ENCODE data around the gene SERPING1. TPM values are rescaled to one million over a fixed set of nuclear protein-coding genes. Genes with fewer than 3 reads are reported as not detected.

Gene SERPING1
- 4.7 and 10.8 TPM in 2 replicates for total RNA-seq

GRCh38 chr11:57597461-57597915 lies at the start of gene SERPING1:
Gene SERPING1 (plus strand): TSS chr11:57597685. CDS start chr11:57598271, 586 bp downstream.

DNA sequence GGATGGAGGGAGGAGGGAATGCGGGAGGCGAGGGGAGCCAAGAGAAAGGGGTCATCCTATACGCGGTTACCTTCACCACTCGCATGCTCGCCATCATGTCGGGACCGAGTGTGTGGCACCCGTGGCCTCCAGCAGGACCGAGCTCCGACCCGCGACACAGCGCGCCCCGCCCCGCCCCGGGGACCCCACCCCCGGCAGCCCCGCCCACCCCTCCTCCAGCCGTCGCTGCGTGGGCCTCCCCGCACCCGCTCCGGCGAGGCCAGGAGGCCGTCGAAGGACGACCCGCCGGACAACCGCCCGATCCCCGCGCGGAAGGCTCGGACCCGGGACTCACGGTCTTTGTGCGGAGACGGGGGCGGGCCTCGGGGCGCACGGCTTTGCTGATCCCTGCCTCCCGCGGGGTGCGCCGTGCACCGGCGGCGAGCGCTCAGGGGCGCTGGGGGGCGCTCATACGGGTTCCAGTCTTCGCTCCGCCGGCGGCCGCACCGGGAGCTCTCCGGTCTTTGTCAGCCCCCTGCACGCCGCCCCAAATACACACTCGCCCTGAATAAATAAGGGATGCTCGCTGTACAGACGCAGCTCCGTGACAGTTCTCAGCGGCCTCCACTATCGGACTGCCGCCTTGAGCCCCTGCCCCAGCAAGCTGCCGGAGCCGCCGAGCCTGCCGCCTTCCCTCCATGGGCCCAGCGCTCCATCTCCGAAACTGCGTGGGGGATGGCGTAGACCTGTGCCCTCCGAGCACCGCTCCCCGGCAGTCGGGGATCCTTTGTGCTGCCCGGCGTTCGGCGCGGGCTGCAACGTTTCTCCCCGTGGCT lies 29.8 kb upstream of the SERPING1 start, which contains the start of gene UBE2L6:
Gene UBE2L6, minus strand, starts transcription at position 158 of the 815 bp plus-strand sequence. Its CDS starts 61 bp downstream, at position 97.

GRCh38 chr11:57649826-57650738 lies 52.6 kb downstream of the SERPING1 start, which contains the start of gene YPEL4:
Gene YPEL4 (minus strand): TSS chr11:57649912. CDS start chr11:57647107, 2,805 bp downstream.

DNA sequence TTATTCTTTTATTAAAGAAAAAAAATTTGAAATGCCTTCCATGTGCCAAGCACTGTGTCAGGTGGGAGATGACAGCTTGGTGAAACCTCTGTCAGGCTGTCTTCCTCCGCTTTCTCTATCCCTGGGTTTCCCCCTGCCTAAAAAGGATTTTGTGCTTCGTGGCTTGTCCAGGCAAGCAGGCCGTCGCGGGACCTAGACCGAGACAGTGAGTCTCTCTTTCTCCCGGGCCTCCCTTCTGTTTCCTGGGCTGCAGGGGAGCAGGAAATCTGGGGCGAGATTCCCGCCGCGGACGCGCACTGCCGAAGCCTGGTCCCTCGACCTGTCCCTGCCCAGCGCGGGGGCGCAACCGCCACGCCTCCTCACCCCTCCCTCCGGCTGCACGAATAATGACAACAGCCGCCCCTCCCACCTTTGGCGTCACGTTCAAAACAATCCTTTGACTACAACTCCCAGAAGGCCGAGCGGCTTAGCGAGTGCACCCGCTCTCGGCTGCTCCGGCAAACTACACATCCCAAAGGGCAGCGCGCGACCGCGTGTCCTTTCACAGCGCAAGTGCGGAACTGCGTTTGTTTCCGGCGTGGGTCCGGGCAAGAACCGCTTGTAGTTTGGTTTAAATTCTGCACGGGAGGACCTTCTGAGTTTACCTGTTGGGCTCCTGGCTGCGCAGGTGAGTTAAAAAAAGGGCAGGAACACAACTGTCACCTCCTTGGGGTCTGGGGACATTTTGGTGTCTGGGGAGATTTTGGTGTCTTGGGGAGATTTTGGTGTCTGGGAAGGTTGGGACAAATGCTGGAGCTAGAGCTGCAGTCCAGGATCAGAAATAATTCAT lies 59.9 kb downstream of the SERPING1 start, which contains the start of gene CLP1:
Gene CLP1, plus strand, starts transcription at position 569 of the 829 bp plus-strand sequence. CDS start 1,715 bp downstream, outside the sequence.

Other genes with a start within 250 kb of the SERPING1 start
- not detected in 2 replicates for gene PRG3, start 216.5 kb upstream of the SERPING1 start, total RNA-seq
- 0.55 and 0.71 TPM in 2 replicates for gene PRG2, start 207.0 kb upstream of the SERPING1 start, total RNA-seq
- 15.9 and 27.4 TPM in 2 replicates for gene SLC43A3, start 170.6 kb upstream of the SERPING1 start, total RNA-seq
- 0.09 TPM in 1 of 2 replicates, not detected in the other for gene RTN4RL2, start 137.2 kb upstream of the SERPING1 start, total RNA-seq
- gene SLC43A1, start 82.0 kb upstream of the SERPING1 start, total RNA-seq = 16.8 and 19.9 TPM in 2 replicates
- gene TIMM10, start 66.9 kb upstream of the SERPING1 start, total RNA-seq = 36.7 and 43.0 TPM in 2 replicates
- gene SMTNL1, start 60.1 kb upstream of the SERPING1 start, total RNA-seq = not detected in 2 replicates
- gene UBE2L6, start 30.0 kb upstream of the SERPING1 start, total RNA-seq = 61.2 and 78.1 TPM in 2 replicates
- gene YPEL4, start 52.2 kb downstream of the SERPING1 start, total RNA-seq = 1.4 and 1.6 TPM in 2 replicates
- 12.4 and 16.5 TPM in 2 replicates for gene CLP1, start 60.1 kb downstream of the SERPING1 start, total RNA-seq
- 24.0 and 34.3 TPM in 2 replicates for gene ZDHHC5, start 70.4 kb downstream of the SERPING1 start, total RNA-seq
- gene MED19, start 114.5 kb downstream of the SERPING1 start, total RNA-seq = 13.7 and 14.4 TPM in 2 replicates
- 46.5 and 50.5 TPM in 2 replicates for gene TMX2, start 114.9 kb downstream of the SERPING1 start, total RNA-seq
- gene SELENOH, start 143.8 kb downstream of the SERPING1 start, total RNA-seq = 73.3 and 73.8 TPM in 2 replicates
- gene BTBD18, start 154.1 kb downstream of the SERPING1 start, total RNA-seq = not detected in 2 replicates
- 86.3 and 94.2 TPM in 2 replicates for gene CTNND1, start 164.1 kb downstream of the SERPING1 start, total RNA-seq

Data from smooth muscle cell of bladder (primary cell).